H1 (cell line): ENCODE results near the gene USP50. TPM values are rescaled to one million over a fixed set of nuclear protein-coding genes. Genes with fewer than 3 reads are reported as not detected.

ENCODE experiments used
- GABPA ChIP-seq: IDR thresholded peaks from 2 replicates; pipeline ENCODE4 v1.6.1; 2011; ENCODE audit warnings: mild to moderate bottlenecking, low read length, moderate library complexity, borderline replicate concordance; ENCODE audit not compliant: insufficient read depth
- GTF2F1 ChIP-seq: IDR thresholded peaks from 2 replicates; pipeline ENCODE4 v1.6.1; 2012; ENCODE audit warnings: low read depth, low read length, improper control_type of control experiment, borderline replicate concordance
- JUN ChIP-seq: IDR thresholded peaks from 2 replicates; pipeline ENCODE4 v1.6.1; 2011; ENCODE audit warnings: low read depth, mild to moderate bottlenecking, improper control_type of control experiment, low read length
- KDM1A ChIP-seq: fragments of 200-600, 300-600 bp; sonication (generic); IDR thresholded peaks from 2 replicates; pipeline ENCODE4 v1.7.1; 2016; ENCODE audit warnings: mild to moderate bottlenecking, low read length, borderline replicate concordance
- KDM4A ChIP-seq: IDR thresholded peaks from one replicate; pipeline ENCODE4 v1.7.1; 2012; ENCODE audit warnings: low read depth, mild to moderate bottlenecking, moderate library complexity, low read length, inconsistent platforms; ENCODE audit not compliant: severe bottlenecking
- POLR2A ChIP-seq, 2 experiments: IDR thresholded peaks; 1 replicate in 1 of 2; 2 replicates in 1 of 2; pipeline ENCODE4 v1.6.1; 2011; ENCODE audit warnings: low read depth in 2 of 2, low read length in 2 of 2, mild to moderate bottlenecking in 2 of 2; ENCODE audit errors: control extremely low read depth in 1 of 2
- SIN3A ChIP-seq, 2 experiments: IDR thresholded peaks in 1 of 2; conservative IDR thresholded peaks in 1 of 2; 2 replicates each; pipeline ENCODE4 v1.6.1; 2011 to 2012; ENCODE audit warnings: low read length in 2 of 2, improper control_type of control experiment in 1 of 2, low read depth in 1 of 2, mild to moderate bottlenecking in 1 of 2
- polyA plus RNA-seq, 7 experiments: library from polyadenylated mRNA; depleted of rRNA in 3 of 7; stranded (reverse) in 5 of 7; unstranded in 2 of 7; fragments of >200 nt in 5 of 7; fragments of 200-250 nt in 2 of 7; gene quantifications; 1 replicate in 5 of 7; 2 replicates in 1 of 7; 4 replicates in 1 of 7; pipeline versions ENCODE4 v1.2.1 to v1.2.3, GENCODE V29; 2011 to 2013; ENCODE audit warnings: missing spikeins in 2 of 7, mixed read lengths in 2 of 7
- total RNA-seq: library from RNA; stranded (reverse); fragmentation: NEBNext Ultra II Directional; extraction: Animal tissue kit (Norgen Biotek cat#: 25700); gene quantifications from 2 replicates; pipeline ENCODE4 v1.2.1, GENCODE V29; 2021
- TF ChIP-seq, protein P1 (sequence below): IDR thresholded peaks from 2 replicates; pipeline ENCODE4 v1.6.1; 2011; ENCODE audit warnings: low read length, improper control_type of control experiment

USP50 gene
- total and polyA plus RNA-seq, 2 of the 8 experiments (the other 6 are each of a cell fraction or from before 2014, with no cell fraction given) = not detected

DNA sequence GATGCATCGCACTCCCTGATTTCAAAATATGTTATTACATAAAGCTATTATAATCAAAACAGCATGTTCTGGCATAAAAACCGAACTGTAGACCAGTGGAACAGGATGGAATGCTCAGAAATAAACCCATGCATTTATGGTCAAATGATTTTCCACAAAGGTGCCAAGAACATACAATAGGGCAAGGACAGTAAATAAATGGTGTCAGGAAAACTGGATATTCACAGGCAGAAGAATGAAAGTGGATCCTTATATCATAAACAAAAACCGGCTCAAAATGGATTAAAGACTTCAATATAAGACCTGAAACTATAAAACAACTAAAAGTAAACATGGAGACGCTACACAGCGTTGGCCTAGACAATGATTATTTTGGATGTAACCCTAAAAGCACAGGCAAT, 22.6 kb downstream of the USP50 start (continued):
- TF ChIP-seq KDM4A (no peak), SIN3A (conservative IDR thresholded peaks at IDR 0.05 in 1 of 2, IDR thresholded peaks at IDR 0.05 in 1 of 2; ENCODE audit: low read depth in 1 of 2, low read length in 2 of 2) (no peak), KDM1A (no peak), JUN (no peak), POLR2A (IDR thresholded peaks at IDR 0.05; ENCODE audit: control extremely low read depth in 1 of 2, low read depth in 2 of 2, low read length in 2 of 2) (no peak), GTF2F1 (no peak), GABPA (no peak)
- TF ChIP-seq, protein P1, sequence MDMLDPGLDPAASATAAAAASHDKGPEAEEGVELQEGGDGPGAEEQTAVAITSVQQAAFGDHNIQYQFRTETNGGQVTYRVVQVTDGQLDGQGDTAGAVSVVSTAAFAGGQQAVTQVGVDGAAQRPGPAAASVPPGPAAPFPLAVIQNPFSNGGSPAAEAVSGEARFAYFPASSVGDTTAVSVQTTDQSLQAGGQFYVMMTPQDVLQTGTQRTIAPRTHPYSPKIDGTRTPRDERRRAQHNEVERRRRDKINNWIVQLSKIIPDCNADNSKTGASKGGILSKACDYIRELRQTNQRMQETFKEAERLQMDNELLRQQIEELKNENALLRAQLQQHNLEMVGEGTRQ = no peak
